ENCODE data around the gene GABRG3.

The GABRG3 gene

DNA sequence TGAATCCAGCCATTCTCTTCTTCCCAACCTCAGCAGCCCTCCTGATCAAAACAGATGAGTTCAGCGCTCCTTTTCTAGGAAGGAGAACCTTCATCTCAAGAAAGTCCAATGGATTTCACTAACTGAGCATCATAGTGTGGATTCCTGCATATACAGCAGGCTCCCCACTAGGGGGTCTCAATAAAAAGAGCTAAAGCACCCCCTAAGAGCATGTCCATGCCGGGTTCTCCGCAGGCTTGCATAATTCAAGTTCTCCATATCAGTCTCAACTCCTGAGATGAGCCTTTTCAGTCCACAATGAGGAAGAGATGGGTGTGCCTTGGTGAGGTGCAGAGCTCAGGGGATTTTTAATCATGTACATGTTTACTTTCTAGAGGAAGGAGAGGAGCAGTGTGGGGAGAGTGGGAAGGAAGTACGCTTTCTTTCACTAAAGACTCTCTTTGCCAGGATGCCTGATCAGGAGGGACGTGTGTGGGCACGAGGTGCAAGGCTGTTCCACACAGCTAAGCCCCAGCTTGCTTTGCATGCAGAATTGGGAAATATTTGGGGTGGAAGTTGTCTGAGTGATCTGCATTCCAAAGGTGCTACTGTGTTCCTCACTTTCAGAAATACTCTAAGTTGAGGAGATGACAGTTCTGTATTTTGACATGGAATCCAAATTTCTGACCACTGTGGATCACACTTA lies 564.6 kb downstream of the GABRG3 start:
- no peak for DNase-seq

DNA sequence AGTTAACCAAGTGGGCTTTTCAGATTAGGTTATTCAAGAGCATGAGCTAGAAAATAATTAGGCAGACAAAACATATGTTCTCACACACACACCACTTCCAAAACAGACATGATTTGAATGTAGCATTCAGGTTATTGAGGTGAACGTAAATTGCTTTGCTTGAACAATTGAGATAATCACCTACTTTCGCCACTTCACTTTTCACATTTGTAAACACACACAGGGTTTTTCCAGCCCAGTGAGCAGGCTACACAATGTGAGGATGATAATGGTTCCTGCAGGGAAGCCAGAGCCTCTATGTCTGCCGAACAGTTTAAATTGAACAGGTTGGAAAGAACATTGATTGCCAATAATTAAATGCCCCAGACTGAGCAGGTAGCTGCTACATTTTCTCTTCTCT lies 567.3 kb downstream of the GABRG3 start:
- DNase-seq = no peak

DNA sequence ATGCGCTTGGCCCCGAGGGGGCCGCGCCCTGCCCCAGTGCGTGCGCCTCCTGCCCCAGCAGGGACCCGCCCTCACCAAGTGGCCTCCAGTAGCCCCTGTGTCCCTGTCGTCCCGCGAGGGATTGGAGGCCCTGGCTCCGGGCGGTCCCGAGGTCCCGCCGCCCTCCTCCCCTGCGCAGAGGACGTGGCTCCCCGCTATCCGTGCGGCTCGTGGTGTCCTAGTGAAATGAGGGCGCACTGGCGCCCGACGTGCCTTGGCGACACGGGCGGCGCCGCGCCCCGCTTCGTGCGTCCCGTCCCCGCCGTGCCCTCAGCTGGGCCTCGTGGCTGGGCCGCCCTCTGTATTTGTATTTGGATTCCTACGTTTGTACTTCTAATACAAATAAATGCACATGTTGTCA lies 570.6 kb downstream of the GABRG3 start:
- DNase-seq = no peak

DNA sequence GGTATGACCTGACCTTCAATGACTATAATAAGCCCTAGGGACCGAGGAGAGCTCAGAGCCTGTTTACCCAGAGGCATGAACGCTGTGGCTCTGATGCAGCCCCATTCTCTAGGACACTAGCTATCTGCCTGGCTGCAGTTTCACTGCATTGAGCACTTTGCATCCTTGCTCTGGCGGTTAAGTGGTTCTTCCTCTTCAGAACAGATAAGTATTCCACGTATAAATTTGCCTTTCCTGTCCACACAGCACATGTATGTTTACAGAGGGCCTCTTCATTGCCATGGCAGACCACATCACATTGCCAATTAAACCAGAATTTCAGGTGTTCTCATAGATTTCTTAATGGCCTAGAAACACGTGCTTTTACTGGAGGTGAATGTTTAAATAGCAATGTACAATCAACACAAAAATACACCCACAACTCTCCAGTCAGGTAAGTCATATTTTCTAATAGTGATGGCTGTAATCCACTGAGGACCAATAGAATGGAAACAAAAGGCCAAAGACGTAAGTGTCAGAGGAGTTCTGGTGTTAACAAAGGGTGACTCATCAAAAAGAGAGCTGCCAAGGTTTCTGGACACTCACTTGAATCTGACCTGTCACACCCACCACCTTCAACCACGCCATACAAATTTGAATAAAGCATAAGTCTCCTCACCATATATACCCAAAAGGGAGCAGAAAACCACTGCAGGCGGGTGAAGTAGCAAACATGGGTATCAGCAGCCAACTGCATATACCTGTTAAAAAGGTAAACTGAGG lies 574.7 kb downstream of the GABRG3 start:
- DNase-seq = no peak

DNA sequence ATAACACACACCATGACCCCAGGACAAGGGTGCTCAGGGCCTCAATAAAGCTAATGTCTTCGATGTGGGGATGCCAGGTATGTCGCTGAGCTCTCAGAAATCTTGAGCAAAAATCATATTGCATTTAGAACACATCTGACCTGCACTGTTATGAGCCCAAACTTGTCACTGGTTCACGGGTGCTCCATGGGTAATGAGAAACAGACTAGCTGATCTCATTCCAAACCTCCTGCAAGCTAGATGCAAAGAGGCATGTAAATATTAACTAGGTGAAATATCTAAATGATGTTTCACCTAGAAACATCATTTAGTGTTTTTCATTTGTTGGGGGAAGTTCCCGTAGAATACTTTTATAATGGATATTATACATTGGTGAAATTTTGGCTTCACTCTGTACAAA lies 578.8 kb downstream of the GABRG3 start:
- no peak for DNase-seq

DNA sequence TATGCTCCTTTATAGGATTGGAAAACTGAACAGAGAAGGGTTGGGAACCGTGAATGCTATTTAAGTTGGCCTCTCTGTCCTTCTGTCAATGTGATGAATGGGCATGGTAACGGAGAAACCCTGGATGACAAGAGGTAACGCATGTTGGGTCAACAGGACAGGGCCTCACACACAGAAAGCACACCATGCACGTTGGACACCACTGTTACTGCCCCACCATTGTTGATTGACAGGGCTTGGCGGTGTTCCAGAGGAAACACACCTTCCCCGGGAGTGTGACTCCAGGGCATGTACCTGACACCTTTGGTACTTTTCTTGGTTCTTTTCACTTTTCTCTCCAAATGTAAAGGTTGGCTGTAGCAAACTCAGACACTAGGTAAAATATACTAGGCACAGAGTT lies 579.7 kb downstream of the GABRG3 start:
- no peak for DNase-seq

DNA sequence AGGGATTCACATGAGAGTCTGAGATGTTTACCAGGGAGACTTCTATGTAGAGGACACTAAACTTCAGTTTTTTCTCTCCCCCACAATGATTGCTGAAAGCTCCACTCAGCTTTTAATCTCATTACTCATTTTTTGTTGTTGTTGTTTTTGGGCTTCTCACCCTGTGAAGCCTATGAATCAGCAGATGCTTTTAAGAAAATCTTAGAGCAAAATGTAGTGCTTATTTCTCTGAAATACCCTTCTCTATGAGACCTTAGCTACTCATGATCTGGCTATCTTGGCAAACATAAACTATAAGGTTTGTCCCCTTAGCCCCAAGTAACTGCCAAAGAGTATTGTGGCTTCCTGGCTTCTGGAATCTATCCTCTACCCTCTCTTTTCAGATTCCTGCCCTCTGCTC lies 590.8 kb downstream of the GABRG3 start:
- no peak for DNase-seq

DNA sequence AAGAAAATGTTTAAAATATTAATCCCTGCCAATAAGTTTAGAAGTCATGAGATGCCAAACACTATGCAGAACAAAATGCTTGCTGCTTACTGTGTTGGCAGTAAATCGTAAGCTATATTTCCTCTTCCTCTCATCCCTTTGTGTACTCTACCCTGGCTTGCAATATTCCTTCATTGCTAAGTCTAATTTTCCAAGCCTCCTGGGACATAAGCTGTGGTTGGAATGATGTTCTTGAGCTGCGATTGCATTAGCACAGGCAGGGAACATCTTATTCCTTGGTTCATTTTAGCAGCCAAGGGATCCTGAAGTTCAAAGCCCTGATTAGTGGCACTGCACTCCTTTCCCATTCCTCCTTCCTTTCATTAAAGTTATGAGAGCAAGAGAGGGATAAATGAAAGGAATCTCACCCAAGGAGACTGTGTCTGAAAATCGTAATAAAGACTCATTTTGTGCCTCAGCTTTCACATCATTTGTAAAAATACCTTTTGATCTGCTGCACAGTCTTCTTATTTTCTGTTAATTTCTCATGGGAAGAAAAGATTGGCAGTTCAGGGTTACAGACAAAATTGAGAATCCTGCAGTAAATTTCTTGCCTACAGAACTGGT lies 592.9 kb downstream of the GABRG3 start:
- DNase-seq = no peak

DNA sequence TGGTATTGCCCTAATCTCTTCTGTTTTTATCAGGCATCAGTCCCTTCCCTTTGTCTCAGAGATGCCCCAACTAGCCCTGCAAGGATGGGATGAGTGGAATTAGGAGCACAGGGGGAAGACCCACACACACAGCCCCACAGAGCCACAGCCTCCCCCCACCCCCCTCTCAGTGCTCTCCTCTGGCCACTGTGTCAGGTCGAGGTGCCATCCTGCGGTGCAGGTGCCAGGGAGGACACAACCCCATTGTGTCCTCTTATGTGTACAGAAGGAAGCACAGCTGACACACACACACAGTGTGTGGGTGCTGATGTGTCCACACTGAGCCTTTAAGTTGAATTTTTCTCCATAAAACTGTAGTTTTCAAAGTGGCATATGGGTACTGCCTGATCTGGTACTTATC lies 593.7 kb downstream of the GABRG3 start:
- no peak for DNase-seq

DNA sequence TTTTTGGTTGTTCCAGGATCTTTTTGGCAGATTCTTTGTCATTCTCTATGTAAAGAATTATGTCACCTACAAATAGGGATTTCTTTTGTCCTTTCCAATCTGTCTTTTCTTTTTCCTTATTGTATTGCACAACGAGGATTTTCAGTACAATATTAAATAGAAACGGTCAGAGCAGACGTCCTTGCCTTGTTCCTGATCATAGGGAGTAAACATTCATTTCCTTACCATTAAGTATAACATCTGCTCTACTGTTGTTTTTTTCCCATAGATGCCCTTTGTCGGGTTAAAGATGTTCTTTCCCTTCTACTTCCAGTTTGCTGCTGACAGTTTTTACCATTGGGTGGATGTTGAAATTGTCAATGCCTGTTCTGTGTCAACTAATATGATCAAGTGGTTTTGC lies 599.8 kb downstream of the GABRG3 start:
- no peak for DNase-seq

DNA sequence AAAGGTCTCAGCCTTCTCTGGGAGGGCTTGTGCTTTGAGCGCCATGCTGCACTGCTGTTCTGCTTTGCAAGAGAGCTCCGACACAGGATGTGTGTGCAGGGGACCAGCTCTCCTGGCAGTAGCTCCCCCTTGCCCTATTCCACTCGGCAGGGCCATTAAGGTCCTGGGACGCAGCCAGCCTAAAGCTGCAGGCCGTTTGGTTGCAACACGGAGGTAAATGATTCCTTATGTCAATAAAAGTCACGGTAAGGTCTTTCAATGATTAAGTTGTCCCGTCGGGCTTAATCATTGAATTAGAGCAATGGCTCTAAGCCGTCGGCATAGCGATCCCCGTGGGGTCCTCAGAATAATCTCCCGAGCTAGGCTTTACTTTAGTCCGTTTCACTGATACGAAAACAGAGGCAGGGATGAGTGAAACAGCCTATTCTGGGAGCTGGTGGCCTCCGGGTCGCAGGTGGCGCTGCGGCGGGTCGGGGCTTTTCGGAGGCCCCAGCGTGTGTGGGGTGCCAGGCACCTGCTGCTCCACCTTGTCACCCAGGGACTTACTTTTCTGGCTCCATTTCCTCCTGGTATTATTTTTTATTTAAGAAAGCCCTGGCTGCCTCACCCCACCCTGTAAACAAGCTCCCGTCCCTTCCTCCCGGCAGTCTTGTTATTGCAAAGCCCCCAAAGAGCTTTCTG lies 603.0 kb downstream of the GABRG3 start:
- DNase-seq = no peak

DNA sequence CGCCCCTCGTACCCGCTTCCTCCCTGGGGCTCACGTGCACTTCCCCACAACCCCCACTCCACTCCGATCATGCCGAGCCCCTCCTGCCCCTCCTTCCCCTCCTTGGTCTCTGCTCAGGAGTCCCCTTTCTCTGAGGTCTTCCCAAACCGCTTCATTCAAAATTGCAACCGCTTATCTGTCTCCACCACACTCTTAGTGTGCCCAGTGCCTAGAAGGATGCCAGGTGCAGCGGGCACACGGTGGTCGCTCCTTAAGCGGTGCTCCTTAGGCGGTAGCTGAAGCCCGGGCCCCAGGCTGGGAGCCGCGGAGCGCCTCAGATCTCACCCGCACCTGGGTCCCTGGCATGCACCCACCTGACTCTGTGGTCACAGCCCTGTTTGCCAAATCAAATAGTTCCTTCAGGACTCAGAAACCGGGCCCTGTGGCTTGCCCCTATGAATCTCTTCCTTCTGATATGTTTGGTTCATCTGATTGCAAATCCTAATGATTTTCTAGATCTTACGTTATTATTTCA lies 603.6 kb downstream of the GABRG3 start:
- no peak for DNase-seq

DNA sequence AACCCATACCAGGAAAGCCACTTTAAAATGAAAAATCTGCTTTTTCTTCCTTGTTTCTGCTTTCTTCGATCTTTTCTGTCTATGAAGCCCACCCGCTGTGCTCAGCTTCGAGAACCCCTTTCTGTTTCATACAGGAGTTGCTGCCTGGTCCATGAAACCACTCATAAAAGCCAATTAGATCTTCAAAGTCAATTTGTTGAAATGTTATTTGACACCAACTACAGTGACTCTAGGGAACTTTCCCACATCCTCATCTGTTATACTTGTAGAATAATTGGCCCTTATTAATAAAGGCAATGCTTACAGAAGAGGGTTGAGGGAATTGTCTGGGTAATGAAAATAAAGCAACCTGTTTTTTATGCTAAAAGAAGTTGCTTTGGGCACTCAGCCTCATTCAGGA lies 604.5 kb downstream of the GABRG3 start:
- DNase-seq = no peak

DNA sequence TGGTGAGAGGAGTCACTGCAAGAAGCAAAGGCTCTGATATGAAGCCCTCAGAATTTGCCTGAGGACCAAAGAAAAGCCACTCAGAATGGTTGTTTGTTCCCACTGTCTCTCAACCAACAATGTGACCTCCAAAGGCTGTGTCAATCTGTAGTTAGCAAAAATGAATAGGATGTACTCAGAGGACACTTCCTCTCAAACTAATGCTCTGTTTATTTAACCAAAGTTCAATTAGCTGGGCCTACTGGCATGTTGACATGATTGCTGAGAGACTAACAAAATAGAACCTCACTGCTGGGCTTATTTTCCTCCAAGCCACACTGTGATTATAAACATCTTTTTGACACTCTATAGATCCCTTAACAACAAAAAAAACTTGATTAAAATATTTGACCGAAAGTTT lies 605.6 kb downstream of the GABRG3 start:
- no peak for DNase-seq

DNA sequence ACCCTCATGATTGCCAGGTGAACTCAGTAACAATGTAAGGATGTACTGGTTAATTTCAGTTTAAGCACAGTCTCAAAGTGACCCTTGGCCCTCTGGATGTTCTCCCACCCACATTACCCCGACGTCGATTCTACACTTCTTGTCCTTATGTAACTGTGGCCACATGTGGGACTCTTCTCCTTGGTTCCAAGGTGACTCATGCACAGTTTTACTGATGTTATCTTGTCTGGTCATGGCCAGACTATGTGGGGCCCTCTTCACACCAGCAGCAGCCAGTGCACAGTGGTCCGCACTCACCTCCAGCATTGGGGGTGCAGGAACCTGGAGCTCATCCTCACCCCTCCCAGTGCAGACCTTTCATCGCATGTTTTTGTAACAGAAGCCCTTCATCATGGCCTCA lies 608.8 kb downstream of the GABRG3 start:
- no peak for DNase-seq

DNA sequence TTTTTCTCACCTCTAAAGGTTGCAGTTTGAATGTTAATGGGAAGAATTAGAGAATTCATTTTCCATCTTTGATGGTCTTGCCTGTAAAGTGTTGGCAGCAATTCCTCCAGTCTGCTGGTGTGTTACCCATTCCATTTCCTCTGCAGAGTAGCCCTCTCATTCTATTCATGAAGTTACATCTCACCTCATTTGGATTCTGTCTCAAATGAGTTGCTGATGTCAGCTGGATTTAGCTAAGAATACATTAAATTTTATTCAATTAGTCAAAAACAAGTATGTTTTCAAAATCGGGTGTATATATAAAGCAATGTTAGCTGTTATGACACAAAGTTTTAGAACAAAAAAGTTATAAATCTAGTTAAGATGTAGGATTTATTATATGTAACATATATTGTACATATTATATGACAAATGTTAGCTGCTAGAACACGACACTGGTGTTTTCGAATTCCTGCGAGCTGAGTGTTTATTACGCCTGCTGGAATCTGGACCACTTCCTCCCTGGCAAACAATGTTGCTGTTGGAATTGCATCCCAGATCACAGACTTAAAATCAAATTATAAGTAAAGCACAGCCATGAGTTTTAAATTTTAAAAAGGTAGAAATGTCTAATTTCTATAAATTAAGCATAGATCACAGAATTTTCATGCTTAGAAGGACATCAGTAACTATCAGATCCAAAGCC lies 611.9 kb downstream of the GABRG3 start:
- no peak for DNase-seq

DNA sequence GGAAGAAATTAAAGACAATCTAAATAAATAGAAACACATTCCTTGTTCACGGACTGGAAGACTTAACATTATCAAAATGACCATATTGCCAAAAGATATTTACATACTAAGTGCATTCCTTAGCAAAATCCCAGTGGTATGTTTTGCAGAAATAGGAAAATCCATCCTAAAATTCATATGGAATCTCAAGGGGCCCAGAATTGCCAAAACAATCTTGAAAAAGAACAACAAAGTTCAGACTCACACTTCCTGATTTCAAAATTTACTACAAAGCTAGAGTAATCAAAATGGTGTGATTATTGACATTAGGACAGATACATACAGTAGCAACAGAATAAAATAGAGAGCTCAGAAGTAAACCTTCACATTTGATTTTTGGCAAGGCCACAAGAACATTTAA lies 612.7 kb downstream of the GABRG3 start:
- no peak for DNase-seq

DNA sequence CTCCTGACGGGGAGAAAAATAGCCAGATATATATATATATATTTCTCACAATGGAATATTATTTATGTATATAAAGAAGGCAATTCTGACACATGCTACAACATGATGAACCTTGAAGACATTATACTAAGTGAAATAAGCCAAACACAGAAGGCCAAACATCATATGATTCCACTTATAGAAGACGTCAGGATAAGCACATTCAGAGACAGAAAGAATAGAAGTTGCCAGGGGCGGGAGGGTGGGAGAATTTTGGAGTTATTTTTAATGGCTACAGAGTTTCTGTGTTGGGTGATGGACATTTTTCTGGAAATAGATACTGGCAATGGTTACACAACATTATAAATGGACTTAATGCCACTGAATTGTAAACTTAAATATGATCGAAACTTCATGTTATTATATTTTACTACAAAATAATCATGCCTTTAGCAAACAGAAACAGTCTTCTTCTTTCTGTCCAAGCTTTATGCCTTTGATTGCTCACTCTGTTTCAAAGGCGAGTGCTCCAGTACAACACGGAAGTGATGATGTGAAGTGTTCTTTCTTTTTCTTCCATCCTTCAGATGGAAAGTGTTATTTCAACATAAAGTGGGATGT lies 614.2 kb downstream of the GABRG3 start:
- DNase-seq = no peak

DNA sequence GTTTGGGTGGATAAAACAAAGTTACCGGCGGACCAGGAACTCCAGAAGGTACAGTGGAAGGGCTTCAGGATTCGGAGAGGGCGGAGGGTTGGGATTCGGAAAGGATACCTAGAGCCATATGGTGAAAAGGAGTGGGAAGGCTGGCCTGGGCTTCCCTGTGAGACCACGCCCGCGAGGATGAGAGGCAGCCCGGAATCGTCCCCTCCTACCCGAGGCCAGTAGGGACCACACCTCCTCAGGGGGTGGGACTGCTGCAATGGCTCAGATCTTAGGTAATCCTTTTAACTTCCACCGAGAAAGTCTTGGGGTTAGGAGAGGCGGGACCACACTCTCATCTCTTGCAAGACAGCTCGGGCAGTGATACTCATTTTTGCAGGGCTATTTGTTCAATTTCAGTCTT lies 616.8 kb downstream of the GABRG3 start:
- DNase-seq = no peak

DNA sequence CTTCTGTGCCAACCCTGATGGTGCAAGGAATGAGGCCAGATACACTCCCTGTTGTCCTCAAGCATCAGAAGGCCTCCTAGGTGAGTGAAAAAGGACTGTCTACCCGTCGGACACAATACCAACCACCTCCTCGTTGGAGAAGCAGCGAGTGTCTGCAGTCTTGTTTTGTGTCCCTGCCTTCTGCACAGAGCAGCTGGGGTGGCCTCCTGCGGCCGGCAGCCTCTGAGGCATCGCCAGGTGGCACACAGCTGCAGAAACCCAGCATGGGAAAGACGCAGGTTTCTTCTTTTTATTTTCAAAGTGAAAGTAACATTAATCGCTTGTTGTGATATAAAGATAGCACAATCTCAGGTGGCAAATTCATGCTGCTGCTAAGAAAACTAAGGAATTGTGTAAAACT lies 618.3 kb downstream of the GABRG3 start:
- DNase-seq = no peak

DNA sequence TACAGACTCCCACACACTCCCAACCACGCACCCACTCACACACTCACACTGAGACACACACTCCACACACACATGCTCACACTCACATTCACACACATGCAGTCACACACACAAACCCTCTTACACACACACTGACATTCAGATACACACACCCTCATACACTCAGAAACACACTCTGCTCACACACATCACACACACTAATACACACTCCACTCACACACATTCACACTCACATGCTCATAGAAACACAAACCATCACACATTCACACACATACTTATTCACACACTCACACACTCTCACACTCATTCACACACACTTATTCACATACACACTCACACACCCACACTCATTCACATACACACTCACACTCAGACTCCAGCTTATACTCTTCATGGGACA lies 618.8 kb downstream of the GABRG3 start:
- DNase-seq = no peak

Measured in activated naive CD4-positive, alpha-beta T cell treated with anti-CD3 and anti-CD28 coated beads, Interleukin-2, amount 50 U/mL, for 16 hours (primary cell).